Keratinocyte (primary cell): Measurements from ENCODE around the gene NGF. TPM values are rescaled to one million over a fixed set of nuclear protein-coding genes. Genes with fewer than 3 reads are reported as not detected.
A peak's percentile ranks its signal among the peaks of the same experiment; 100 is the strongest.

Source experiments
- DNase-seq: peaks from one replicate; pipeline ENCODE4 v3.0.0-alpha.2; 2011; ENCODE audit warnings: low read depth, missing footprints, low spot score
- FAIRE-seq: peaks from 2 replicates; lab custom pipeline; 2011; peaks lifted over from hg19 to GRCh38; lab: Jason Lieb, UNC
- H2AFZ ChIP-seq: 2 replicates; pipeline ENCODE4 v1.6.0; 2012; ENCODE audit warnings: low read length, control low read depth, inconsistent platforms; ENCODE audit not compliant: control insufficient read depth
- H3K27ac ChIP-seq: 2 replicates; pipeline ENCODE4 v1.5.1; 2011; ENCODE audit warnings: low read length; ENCODE audit not compliant: control insufficient read depth, insufficient read depth
- H3K27me3 ChIP-seq: 3 replicates; pipeline ENCODE4 v1.6.0; 2011; ENCODE audit warnings: low read length; ENCODE audit not compliant: control insufficient read depth, insufficient read depth; ENCODE audit errors: extremely low read depth
- H3K36me3 ChIP-seq, 2 experiments: 2 replicates in 1 of 2; 3 replicates in 1 of 2; pipeline ENCODE4 v1.5.1; 2011; ENCODE audit warnings: low read length in 2 of 2, mild to moderate bottlenecking in 1 of 2; ENCODE audit not compliant: control insufficient read depth in 2 of 2, insufficient read depth in 2 of 2; ENCODE audit errors: extremely low read depth in 1 of 2
- H3K4me1 ChIP-seq: 3 replicates; pipeline ENCODE4 v1.5.1; 2011; ENCODE audit warnings: low read length; ENCODE audit not compliant: control insufficient read depth, insufficient read depth; ENCODE audit errors: extremely low read depth
- H3K4me2 ChIP-seq: 3 replicates; pipeline ENCODE4 v1.6.0; 2011; ENCODE audit warnings: low read depth, low read length; ENCODE audit not compliant: control insufficient read depth, insufficient read depth; ENCODE audit errors: extremely low read depth
- H3K4me3 ChIP-seq, 3 experiments: fragments of 200-600 bp in 1 of 3; sonication (generic) in 1 of 3; 2 replicates in 2 of 3; 3 replicates in 1 of 3; pipeline ENCODE4 v1.5.1; 2011 to 2016; ENCODE audit warnings: low read length in 3 of 3, mild to moderate bottlenecking in 3 of 3, control low read depth in 2 of 3, inconsistent platforms in 1 of 3, low read depth in 1 of 3, mixed read lengths in 1 of 3, mixed run types in 1 of 3, moderate library complexity in 1 of 3; ENCODE audit not compliant: control insufficient read depth in 2 of 3, insufficient read depth in 2 of 3; ENCODE audit errors: extremely low read depth in 1 of 3
- H3K79me2 ChIP-seq: 2 replicates; pipeline ENCODE4 v1.6.0; 2012; ENCODE audit warnings: low read length; ENCODE audit not compliant: control insufficient read depth, insufficient read depth
- H3K9ac ChIP-seq: 3 replicates; pipeline ENCODE4 v1.6.0; 2011; ENCODE audit warnings: low read length; ENCODE audit not compliant: control insufficient read depth, insufficient read depth; ENCODE audit errors: extremely low read depth
- H3K9me1 ChIP-seq: 3 replicates; pipeline ENCODE4 v1.6.0; 2011; ENCODE audit warnings: low read length; ENCODE audit not compliant: control insufficient read depth, insufficient read depth; ENCODE audit errors: extremely low read depth
- H3K9me3 ChIP-seq: 2 replicates; pipeline ENCODE4 v1.5.1; 2012; ENCODE audit warnings: low read depth, low read length; ENCODE audit not compliant: control insufficient read depth
- H4K20me1 ChIP-seq: 3 replicates; pipeline ENCODE4 v1.6.0; 2011; ENCODE audit warnings: low read length; ENCODE audit not compliant: control insufficient read depth, insufficient read depth; ENCODE audit errors: extremely low read depth
- EZH2 ChIP-seq: IDR thresholded peaks from one replicate; pipeline ENCODE4 v1.6.1; 2012; ENCODE audit warnings: inconsistent platforms, mild to moderate bottlenecking, low read length, moderate library complexity
- dilution Hi-C: fragments of 300-500 bp; cut with MboI; formaldehyde crosslinking; loops from one replicate; pipeline ENCODE4 v1.7.0; 2020; ENCODE audit warnings: low sequenced_read_pairs; ENCODE audit not compliant: extremely low pct_ligation_motif_present
- polyA plus RNA-seq, 5 experiments: library from polyadenylated mRNA; depleted of rRNA in 3 of 5; stranded (reverse) in 3 of 5; stranded (forward) in 1 of 5; unstranded in 1 of 5; fragments of >200 nt; gene quantifications; 1 replicate in 1 of 5; 2 replicates in 3 of 5; 3 replicates in 1 of 5; pipeline versions ENCODE4 v1.2.1 to v1.2.3, GENCODE V29; 2011 to 2012; ENCODE audit warnings: missing spikeins in 2 of 5, low read depth in 1 of 5, low replicate concordance in 1 of 5
- TF ChIP-seq, protein P1 (sequence below), 3 experiments: IDR thresholded peaks in 1 of 3; conservative IDR thresholded peaks in 1 of 3; optimal IDR thresholded peaks in 1 of 3; 2 replicates in 2 of 3; 3 replicates in 1 of 3; pipeline versions ENCODE3 to v1.5.1; 2011; ENCODE audit warnings: low read length in 3 of 3, mild to moderate bottlenecking in 3 of 3, moderate library complexity in 2 of 3, control low read depth in 1 of 3, inconsistent platforms in 1 of 3; ENCODE audit not compliant: insufficient read depth in 2 of 3; ENCODE audit errors: extremely low read depth in 1 of 3

NGF gene
- polyA plus RNA-seq, 1 donor (not counting 4 experiments of a cell fraction or from before 2014, with no cell fraction given), result 1.2 TPM

GRCh38 chr1:115308969-115309368 lies 29.1 kb downstream of the NGF start:
- peaks cover 10% of the 10 kb centered on the region for H3K4me1 ChIP-seq
- H3K36me3 ChIP-seq, result no peaks in the 10 kb centered on the region
- H3K27me3 ChIP-seq, result no peaks in the 10 kb centered on the region
- H3K9me3 ChIP-seq, result no peaks in the 10 kb centered on the region
- no peak overlapping the region for H2AFZ ChIP-seq
- peak overlapping the region; percentile 14 for H3K4me2 ChIP-seq
- H3K9ac ChIP-seq, result no peak overlapping the region
- no peak for TF ChIP-seq EZH2
- TF ChIP-seq, protein P1, sequence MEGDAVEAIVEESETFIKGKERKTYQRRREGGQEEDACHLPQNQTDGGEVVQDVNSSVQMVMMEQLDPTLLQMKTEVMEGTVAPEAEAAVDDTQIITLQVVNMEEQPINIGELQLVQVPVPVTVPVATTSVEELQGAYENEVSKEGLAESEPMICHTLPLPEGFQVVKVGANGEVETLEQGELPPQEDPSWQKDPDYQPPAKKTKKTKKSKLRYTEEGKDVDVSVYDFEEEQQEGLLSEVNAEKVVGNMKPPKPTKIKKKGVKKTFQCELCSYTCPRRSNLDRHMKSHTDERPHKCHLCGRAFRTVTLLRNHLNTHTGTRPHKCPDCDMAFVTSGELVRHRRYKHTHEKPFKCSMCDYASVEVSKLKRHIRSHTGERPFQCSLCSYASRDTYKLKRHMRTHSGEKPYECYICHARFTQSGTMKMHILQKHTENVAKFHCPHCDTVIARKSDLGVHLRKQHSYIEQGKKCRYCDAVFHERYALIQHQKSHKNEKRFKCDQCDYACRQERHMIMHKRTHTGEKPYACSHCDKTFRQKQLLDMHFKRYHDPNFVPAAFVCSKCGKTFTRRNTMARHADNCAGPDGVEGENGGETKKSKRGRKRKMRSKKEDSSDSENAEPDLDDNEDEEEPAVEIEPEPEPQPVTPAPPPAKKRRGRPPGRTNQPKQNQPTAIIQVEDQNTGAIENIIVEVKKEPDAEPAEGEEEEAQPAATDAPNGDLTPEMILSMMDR (optimal IDR thresholded peaks at IDR 0.05 in 1 of 3, IDR thresholded peaks at IDR 0.05 in 1 of 3, conservative IDR thresholded peaks at IDR 0.05 in 1 of 3; ENCODE audit: extremely low read depth in 1 of 3, insufficient read depth in 2 of 3, low read length in 3 of 3), result no peak
- peak; percentile 73 for DNase-seq
- H3K27ac ChIP-seq, result no peak overlapping the region
- H4K20me1 ChIP-seq, result no peaks in the 10 kb centered on the region
- dilution Hi-C loops, result no loop called here
- no peaks in the 10 kb centered on the region for H3K9me1 ChIP-seq
- H3K79me2 ChIP-seq, result no peaks in the 10 kb centered on the region
- no peak overlapping the region for H3K4me3 ChIP-seq
- FAIRE-seq, result peak; percentile 93

GRCh38 chr1:115307661-115308060 lies 30.4 kb downstream of the NGF start:
- no peak overlapping the region for H3K9ac ChIP-seq

More at GRCh38 chr1:115307661-115308060, 30.4 kb downstream of the NGF start:
- TF ChIP-seq EZH2, result no peak
- TF ChIP-seq, protein P1 (optimal IDR thresholded peaks at IDR 0.05 in 1 of 3, IDR thresholded peaks at IDR 0.05 in 1 of 3, conservative IDR thresholded peaks at IDR 0.05 in 1 of 3; ENCODE audit: extremely low read depth in 1 of 3, insufficient read depth in 2 of 3, low read length in 3 of 3), result no peak
- no peaks in the 10 kb centered on the region for H4K20me1 ChIP-seq
- DNase-seq, result no peak
- H3K4me2 ChIP-seq, result no peak overlapping the region
- H3K4me1 ChIP-seq, result peaks cover 15% of the 10 kb centered on the region
- H2AFZ ChIP-seq, result no peak overlapping the region
- H3K9me1 ChIP-seq, result no peaks in the 10 kb centered on the region
- no peak overlapping the region for H3K27ac ChIP-seq
- no peaks in the 10 kb centered on the region for H3K36me3 ChIP-seq
- no peaks in the 10 kb centered on the region for H3K79me2 ChIP-seq
- H3K27me3 ChIP-seq, result no peaks in the 10 kb centered on the region
- no peak overlapping the region for H3K4me3 ChIP-seq
- FAIRE-seq, result no peak
- no peaks in the 10 kb centered on the region for H3K9me3 ChIP-seq
- dilution Hi-C loops, result no loop called here
